HG03095 (cell line): ENCODE data around the gene SPANXN1.
"Not testable (repeated sequence)": the region's sequence is repeated elsewhere in the genome, so short reads cannot be mapped to it uniquely, and the experiment has no call there.

ENCODE experiments used
- ATAC-seq: cut with Tn5 transposase; IDR thresholded peaks from one replicate; pipeline ENCODE4 v1.9.1; 2021; ENCODE audit warnings: moderate library complexity; ENCODE audit not compliant: unreplicated experiment

Gene SPANXN1

GRCh38 chrX:145247203-145247602 lies at the start of gene SPANXN1:
Gene SPANXN1, plus strand, starts transcription at chrX:145247503. Its CDS starts 84 bp downstream, at chrX:145247587.
- ATAC-seq: not testable (repeated sequence)

GRCh38 chrX:145199078-145199477 lies 48.2 kb upstream of the SPANXN1 start:
- ATAC-seq: no peak

- ATAC-seq: no peak
Measured at GRCh38 chrX:145213504-145213903, 33.8 kb upstream of the SPANXN1 start.

- ATAC-seq: no peak
Measured at GRCh38 chrX:145292218-145292617, 44.9 kb downstream of the SPANXN1 start.
